NB4 (cell line): Measurements from ENCODE around the gene SLCO4A1.

ENCODE experiments used
- MYC ChIP-seq: IDR thresholded peaks from 2 replicates; pipeline ENCODE4 v1.6.1; 2011; ENCODE audit warnings: low read depth, low read length
- POLR2A ChIP-seq: IDR thresholded peaks from 2 replicates; pipeline ENCODE4 v1.6.1; 2011; ENCODE audit warnings: mild to moderate bottlenecking; ENCODE audit not compliant: insufficient read length; ENCODE audit errors: extremely low read depth

DNA sequence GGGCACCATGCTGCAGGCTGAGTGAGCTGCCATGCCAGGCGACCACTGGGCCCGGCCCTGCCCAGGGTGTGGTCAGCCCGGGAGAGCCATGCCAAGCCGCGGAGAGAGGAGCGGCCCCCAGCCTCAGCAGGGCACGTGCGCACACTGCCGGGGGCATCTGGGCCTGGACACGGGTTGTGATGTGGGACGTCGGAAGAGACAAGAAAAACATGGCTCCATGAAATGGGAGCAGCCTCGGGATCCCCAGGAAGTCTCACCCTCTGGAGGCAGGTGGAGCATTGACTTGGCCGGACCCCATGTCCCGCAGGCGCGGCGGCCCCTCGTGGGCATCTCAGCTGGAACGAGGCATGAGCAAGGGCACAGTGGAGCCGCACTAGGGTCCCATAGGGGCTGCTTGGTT is 16.8 kb upstream of the SLCO4A1 start:
- TF ChIP-seq POLR2A = no peak
- TF ChIP-seq MYC = no peak
